GM19099 (cell line): ENCODE results near the gene NPHS1.
A peak's percentile ranks its signal among the peaks of the same experiment; 100 is the strongest.

Experiments
- POLR2A ChIP-seq: IDR thresholded peaks from 3 replicates; pipeline ENCODE4 v1.6.1; 2011; ENCODE audit warnings: low read depth; ENCODE audit not compliant: insufficient read length; ENCODE audit errors: extremely low read depth

NPHS1 gene

GRCh38 chr19:35885904-35886303, 33.6 kb upstream of the NPHS1 start:
- TF ChIP-seq POLR2A = peak; percentile 14

- no peak for TF ChIP-seq POLR2A
These were observed 33.0 kb upstream of the NPHS1 start for GRCh38 chr19:35885225-35885738.

- TF ChIP-seq POLR2A = no peak
These were observed 31.6 kb upstream of the NPHS1 start for GRCh38 chr19:35883882-35884281.

GRCh38 chr19:35882114-35882832, 30.0 kb upstream of the NPHS1 start:
- no peak for TF ChIP-seq POLR2A

- no peak for TF ChIP-seq POLR2A
These were observed 27.5 kb upstream of the NPHS1 start for GRCh38 chr19:35879770-35880317.

GRCh38 chr19:35879068-35879467, 26.8 kb upstream of the NPHS1 start:
- TF ChIP-seq POLR2A = no peak

- no peak for TF ChIP-seq POLR2A
These were observed 22.2 kb upstream of the NPHS1 start for GRCh38 chr19:35874392-35874930.

- no peak for TF ChIP-seq POLR2A
These were observed 19.9 kb upstream of the NPHS1 start for GRCh38 chr19:35872180-35872579.

- no peak for TF ChIP-seq POLR2A
These were observed 19.3 kb upstream of the NPHS1 start for GRCh38 chr19:35871611-35872010.

- no peak for TF ChIP-seq POLR2A
These were observed 18.5 kb upstream of the NPHS1 start for GRCh38 chr19:35870798-35871197.

- no peak for TF ChIP-seq POLR2A
These were observed 17.2 kb upstream of the NPHS1 start for GRCh38 chr19:35869327-35870123.

GRCh38 chr19:35868823-35869326, 16.6 kb upstream of the NPHS1 start:
- no peak for TF ChIP-seq POLR2A

- no peak for TF ChIP-seq POLR2A
These were observed 16.0 kb upstream of the NPHS1 start, which contains the start of gene APLP1 for GRCh38 chr19:35868172-35868822. APLP1 (plus strand) TSS chr19:35868574; CDS start chr19:35868637, 63 bp downstream.

- no peak for TF ChIP-seq POLR2A
These were observed 10.7 kb upstream of the NPHS1 start for GRCh38 chr19:35863018-35863417.

- no peak for TF ChIP-seq POLR2A
These were observed 10.2 kb upstream of the NPHS1 start for GRCh38 chr19:35862528-35862927.
